ENCODE measurements around the gene KRT13.
A peak's percentile ranks its signal among the peaks of the same experiment; 100 is the strongest.
"Not testable (repeated sequence)": the region's sequence is repeated elsewhere in the genome, so short reads cannot be mapped to it uniquely, and the experiment has no call there.

The KRT13 gene

DNA sequence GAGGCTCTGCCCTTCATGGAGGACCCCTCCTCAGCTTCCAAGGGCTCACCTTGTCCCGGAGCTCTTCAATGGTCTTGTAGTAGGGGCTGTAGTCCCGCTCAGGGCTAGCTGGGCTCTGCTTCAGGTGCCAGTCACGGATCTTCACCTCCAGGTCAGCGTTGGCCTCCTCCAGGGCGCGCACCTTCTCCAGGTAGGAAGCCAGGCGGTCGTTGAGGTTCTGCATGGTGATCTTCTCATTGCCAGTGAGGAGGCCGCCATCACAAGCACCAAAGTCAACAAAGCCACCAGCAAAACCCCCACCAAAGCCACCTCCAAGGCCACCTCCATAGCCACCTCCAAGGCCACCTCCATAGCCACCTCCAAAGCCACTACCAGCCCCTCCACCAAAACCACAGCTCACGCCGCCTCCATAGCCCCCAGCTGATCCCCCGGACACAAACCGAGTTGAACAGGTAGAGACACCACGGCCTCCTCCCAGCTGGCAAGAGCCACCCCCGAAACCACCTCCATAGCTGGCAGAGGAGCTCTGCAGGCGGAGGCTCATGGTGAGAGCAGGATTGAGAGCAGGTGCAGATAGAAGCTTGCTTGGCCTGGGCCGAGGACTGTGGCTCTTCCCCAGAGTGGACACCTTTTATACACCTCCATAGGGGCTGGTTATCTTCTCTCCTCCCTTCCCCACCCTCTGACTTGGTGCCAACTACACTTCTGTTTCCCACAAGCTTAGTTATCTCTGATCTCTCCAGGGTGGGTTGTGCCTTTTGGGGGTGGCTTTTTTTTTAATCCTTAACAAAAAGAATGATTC, at the start of gene KRT13:
TSS of gene KRT13 (minus strand) at position 606 of the 802 bp plus-strand sequence. CDS start at position 544, 62 bp downstream.
- no peak for DNase-seq

DNA sequence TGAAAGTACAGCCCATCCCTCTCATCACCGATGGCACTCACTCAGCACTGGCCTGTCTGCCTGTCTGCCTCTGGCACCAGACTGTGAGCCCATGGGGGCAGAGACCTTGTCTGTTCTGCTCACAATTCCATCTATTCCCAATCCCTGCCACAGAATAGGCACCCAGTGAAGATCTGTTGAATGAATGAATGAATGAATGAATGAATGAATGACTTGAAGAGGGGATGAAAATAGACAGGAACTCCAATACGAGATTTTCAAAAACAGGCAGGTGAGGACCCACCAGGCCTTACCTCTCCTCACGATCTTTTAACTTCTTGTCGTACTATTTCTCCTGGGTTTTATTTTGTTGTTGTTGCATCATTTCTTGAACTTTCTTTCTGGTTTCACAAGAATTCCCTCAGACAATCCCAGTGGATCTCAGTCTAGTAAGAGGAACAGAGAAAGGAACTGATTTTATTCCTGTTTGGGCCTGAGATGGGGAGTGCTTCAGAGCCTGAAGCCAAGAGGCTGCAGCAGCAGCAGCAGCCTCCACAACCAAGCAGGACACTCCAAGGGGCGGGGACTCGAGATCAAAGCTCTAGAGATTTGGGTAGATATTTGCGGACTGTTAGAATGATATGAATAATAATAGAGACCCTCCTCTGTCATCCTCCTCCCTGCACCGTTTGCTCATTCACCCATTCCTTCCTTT, 48.7 kb upstream of the KRT13 start:
- DNase-seq: no peak

DNA sequence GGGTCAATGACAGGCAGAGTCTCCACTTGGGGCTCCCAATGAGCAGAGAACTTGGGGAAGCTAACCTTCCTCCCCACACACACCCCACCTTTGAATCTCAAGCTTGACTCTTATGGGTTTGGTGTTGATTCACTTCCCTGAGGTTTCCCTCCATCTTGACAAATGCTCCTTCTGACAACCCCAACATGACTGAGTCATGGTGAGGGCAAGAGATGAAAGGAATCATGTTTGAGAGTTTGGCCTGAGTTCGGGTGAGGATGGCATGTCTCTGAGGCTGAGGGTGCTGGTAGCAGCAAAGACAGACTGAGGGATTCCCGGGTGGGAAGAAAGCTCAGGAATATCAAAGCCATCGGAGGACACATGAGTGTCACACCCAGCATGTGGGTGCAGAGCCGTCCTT, 47.8 kb upstream of the KRT13 start:
- DNase-seq: no peak

DNA sequence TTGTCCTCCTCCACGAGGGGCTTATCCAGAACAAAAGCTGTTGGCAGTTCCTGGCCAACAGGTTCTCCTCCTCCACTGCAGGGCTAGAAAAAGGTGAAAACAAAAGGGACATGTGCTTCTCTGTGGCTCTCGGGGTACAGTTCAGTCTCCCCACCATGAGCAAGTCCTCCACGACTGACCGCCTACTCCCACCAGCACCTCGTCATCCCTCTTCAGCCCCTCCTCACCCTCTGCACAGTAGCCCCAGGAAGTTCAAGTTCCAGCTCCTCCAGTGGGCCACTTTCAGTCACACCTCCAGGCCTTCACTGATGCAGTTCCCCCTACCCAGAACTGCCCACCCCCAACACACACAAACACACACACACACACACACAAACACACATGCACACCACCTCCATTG, 47.0 kb upstream of the KRT13 start:
- no peak for DNase-seq

DNA sequence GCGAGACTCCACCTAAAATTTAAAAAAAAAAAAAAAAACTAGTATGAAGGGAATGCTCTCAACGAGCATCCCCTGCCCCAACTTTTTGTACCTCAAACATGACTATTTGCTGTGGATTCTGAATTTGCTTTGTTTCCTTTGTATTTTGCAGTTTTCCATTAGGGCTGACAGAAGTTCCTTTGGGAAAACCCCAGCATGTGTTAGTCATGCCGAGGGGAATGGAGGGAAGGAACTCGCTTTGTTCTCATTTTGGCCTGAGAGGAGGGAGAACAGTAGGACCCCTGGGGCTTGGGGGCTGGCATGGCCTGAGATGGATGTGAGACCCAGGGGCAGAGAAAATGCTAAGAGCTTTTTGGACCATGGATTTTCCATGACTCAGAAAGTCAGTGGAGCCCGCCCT, 46.0 kb upstream of the KRT13 start:
- no peak for DNase-seq

DNA sequence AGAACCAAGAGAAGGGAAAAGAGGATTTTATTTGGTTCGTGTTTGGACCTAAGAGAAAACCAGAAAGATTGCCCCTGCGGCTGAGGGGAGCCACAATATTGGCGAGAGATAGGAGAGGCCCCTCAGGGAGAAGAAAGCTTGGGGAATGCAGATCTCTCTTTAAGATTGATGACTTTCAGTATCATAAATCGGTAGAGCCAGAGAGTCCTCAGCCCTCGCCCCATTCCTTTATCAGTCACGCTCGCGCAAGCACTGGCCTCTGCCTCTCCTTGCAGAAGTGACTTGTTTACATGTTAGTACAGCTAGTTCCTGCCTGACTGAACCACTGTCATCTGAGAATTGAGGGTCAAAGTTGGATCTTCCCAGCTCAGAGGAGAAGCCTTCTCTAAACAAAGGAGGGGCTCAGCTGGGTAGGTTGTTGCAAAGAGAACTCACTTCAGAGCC, 44.2 kb upstream of the KRT13 start:
- DNase-seq: peak in 1 of 2 donors; percentile 21

DNA sequence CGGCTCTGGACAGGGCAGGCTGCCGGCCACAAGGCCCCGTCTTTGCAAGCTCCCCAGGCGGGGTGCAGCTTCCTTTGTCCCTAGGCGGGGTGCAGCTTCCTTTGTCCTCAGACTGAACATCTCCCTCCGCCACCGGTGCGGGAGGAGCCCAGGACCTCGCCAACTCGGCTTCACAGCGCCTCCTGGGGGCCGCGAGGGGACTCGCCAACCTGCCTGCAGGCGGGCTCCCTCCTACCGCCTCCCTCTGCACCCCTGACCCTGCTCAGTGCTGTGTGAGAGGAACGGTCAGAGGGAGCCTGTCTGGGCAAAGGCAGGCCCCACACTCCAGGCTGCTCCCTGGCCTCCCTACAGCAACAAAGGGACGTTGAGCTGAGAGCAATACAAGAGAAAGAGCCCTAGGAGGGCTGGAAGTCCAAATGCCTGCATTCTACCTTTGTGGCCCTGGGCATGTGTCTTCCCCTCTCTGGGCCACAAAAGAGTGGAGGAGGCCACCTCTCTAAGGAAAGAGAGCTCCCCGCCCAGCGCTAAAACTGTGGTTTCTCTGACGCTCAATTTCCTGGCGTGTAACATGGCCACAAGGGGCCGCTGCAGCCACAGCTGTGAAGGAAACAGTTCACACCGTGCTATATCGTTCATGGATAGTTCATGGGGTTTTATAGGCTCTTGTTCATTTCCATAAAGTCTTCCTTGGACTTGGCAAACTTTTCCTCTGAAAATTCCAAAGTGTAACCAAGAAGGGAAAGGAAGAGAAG, 43.6 kb upstream of the KRT13 start:
- DNase-seq: peak; percentile 59 to 90

DNA sequence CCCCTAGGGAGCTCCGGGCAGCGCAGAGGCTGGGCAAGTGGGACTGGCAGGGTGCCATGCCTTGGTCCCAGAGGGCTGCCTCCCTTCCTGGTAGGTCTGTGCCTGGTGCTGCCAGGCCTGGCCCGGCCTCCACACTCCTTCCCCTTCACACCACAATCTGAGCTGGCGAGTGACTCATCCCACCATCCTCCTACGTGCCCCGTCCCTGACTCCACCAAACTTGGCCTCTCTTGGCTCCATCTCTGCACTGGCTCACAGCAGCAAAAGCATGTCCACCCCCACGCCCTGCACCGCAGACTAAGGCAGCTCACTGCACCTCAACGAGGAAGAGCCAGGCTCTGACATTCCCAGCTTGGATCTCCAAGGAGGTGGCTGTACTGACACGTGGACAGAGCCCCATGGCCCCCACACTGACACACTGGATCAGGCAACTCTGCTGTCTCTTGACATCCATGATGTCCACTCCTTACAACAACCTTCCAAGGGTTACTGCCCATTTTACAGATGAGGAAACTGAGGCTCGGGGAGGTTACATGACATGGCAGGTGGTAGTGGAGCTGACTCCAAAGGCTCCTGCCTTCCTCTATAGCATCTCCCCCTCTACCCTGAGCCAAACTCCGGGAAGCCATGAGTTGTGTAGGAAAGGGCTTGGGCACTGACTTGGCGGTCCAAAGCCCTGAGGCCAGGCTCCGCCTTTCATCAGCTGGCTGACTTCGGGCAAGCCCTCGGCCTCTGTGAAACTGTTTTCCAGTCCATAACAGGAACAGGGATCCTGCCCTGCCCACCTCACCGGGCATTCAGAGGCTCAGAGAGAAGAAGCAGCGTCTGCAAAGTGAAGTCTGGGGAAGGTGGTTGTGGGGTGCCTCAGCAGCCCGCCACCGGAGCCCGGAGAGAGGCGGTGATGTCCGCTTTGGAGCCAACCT, 42.8 kb upstream of the KRT13 start:
- DNase-seq: peak; percentile 66 to 73

DNA sequence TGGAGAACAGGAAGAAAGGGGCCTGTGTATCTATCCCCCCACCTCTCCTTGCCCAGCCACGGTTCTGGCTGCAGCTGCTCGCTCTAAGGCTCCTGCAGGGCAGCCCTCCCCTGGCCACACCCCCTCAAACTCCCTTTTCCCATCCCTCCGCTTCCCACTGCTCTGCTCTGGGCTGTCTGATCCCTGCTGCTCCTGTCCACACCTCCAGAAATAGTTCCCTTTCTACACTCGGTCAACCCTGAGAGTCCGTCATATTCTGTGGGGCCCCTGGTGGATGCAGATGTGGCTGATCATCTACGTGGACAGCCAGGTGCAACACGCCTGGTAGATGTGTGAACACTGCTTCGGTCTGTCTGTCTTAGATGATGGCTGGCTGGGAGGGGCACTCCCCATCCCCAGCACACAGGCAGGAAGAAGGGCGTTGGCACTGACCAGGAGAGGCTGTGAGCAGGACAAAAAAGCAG, 42.0 kb upstream of the KRT13 start:
- DNase-seq: no peak

DNA sequence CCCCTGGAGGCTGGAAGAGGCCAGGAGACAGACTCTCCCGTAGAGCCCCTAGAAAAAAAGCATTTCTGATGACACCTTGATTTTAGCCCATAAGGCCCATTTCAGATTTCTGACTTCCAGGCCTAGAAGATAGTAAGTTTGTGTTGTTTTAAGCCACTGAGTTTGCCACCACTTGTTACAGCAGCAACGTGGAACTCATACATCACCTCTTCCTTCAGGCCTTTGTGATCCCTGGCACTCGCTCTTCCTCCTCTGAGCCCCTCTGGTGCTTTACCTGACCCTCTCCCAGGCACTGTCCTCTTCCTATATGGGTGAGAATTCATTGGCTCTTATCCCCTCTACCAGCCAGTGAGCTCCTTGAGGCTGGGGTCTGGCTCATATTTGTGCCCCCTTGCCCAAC, 41.4 kb upstream of the KRT13 start:
- DNase-seq: no peak

DNA sequence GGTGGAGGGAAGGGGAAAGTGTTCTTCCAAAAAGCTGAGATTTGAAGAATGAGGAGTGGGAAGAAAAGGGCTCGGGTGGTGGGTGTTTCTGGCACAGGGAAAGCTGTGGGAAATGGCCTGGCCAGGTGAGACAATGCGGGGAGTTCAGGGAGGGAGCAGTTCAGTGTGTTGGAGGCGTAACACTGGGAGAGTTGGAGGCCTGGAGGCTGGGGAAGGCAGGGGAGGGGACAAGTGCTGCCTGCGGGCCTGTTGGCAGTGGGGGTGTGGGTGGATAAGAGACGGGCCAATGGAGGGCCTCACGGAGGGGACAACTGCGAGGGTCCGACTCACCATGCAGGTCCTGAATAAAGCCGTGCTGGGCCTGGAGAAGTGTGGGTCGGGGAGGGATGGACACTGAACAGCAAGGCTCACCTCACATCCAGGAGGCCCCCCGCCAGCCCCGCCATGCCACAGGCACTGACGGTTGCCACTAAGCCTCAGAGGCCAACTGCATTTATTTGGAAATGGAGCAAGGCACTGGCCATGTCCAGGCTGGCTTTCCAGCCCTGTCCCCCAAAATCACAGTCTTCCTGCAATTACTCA, 40.5 kb upstream of the KRT13 start:
- DNase-seq: no peak

DNA sequence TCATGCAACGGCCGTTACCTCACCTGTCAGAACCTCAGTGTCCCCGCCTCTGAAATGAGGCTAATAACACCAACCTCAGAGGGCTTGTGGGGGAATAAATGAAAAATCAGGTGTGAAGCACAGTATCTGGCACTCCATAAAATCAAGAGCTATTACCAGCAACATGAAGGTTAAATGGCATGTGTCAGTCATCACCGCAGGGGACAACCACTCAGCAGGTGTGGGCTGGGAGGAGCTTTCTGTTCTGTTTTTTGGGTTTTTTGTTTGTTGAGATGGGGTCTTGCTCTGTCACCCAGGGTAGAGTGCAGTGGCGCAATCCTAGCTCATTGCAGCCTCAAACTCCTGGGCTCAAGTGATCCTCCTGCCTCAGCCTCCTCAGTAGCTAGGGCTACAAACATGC, 39.5 kb upstream of the KRT13 start:
- no peak for DNase-seq

DNA sequence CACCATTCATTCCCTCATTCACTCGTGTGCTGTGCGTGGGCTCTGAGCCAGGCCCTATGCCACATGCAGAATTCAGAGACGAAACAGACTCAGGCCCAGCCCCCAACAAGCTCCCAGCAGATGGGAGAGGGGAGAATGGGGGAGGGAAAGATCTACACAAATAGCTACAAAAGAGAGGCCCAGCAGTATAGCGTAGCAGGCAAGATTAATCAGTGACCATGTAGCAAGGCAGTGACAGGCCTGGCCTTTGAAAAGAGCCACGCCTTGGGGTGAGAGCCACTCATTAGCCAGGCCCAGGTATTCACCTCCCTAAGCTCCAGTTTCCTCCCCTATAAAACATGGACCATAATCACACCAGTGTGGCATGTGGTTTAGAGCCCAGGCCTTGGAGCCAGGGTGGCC, 39.1 kb upstream of the KRT13 start:
- no peak for DNase-seq

DNA sequence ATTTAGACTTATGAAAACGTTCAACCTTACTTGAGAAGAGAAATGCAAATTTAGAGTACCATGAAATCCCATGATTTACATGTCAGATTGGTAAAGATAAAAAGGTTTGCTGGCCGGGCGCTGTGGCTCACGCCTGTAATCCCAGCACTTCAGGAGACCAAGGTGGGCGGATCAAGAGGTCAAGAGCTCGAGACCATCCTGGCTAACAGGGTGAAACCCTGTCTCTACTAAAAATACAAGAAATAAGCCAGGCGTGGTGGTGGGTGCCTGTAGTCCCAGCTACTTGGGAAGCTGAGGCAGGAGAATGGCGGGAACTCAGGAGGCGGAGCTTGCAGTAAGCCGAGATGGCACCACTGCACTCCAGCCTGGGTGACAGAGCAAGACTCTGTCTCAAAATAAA, 37.4 kb upstream of the KRT13 start:
- DNase-seq: not testable (repeated sequence)

DNA sequence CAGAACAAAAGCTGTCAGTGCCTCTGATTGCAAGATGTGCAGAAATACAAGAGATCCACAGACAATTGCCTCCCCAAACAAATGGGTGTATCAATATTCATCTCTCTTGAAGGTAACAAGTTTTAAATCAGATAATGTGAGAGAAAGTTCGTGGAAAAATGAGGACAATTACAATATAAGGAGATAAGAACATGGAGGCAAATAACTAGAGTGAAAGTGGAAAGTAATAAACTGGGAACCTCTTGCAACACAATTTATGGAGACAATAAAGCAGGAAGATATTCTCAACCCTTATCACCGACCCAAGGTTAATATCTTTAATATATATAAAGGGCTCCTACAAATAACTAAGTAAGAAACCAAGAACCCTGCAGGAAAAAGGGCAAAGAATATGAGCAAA, 36.9 kb upstream of the KRT13 start:
- no peak for DNase-seq

DNA sequence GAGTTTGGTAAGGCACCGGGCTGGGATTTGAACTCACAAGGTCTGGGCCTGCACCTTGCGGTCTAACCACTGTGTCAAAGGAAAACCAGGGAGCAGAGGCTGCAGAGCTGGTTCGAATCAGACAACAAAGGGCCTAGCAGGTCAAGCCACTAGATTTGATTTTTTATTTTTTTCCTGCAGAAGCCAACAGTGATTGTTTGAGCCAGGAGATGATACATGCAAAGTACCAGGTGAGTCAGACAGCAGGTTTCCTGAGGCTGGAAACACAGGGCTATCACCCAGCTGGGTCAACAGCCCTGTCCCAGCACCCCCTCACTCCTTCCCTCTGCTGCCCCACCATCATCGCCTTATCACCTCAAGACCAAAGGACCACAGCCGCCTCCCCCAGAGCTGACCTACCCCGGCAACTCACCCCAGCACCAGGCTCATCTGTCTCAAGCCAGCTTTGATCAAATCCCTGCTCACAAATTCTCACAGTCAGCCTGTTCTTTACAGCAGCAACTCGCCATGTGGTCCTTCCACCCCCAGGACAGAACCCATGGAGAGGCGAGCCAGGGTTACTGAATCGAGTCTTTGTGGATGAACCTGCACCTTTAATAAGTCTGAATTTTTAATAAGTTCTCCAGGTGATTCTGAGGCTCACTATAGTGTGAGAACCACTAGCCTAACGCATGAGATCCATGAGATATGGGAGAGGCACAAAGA, 35.7 kb upstream of the KRT13 start:
- DNase-seq: no peak

DNA sequence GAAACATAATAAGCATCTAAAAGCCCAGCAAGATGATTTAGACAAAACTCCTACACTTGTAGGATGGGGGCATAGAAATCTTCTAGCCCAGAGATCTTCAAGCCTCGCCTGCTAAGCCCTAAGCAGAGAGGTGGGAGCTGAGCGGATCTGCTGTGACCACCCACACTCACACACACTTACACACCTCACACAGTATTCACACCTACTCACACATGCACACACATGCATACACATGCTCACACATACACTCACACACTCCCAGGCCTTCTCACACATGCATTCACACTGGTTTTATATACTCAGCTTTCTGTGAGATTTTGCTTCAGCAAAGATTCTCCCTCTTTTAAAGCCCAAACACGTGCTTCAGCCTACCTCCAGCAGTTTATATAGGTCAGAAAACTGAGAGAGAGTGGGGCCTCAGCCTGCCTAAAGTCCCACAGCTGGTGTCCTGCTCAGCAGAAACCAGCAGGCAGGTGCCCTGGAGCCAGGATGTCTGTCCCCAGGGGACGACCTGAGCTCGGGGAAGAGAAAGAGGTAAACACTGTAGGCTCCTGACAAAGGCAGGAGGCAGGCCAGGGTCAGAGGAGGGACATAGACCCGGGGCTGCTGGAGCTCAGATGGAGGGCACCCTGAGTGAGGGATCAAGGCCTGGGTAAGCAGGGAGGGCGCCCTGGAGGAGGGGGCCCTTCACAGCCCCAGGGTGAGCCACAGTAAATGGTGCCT, 34.7 kb upstream of the KRT13 start:
- DNase-seq: no peak

DNA sequence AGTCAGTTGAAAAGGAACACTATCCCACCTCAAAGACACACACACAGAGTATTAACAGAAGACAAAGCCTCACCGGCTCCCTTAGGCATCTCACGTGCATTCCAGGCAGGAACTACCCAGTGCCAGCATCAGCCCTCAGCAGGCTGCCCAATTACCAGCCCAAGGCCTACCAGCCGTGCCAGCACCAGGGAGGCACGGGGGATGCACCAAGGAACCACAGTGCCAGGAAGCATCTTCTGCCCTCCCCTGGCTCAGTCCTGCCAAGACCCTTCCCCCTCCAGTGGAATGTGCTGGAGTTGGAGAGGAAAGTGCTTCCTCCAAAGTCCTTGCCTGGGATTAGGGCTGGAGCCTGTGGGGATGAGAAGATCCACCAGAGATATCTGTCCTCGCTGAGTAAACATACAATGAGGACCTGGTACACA, 33.7 kb upstream of the KRT13 start:
- no peak for DNase-seq

DNA sequence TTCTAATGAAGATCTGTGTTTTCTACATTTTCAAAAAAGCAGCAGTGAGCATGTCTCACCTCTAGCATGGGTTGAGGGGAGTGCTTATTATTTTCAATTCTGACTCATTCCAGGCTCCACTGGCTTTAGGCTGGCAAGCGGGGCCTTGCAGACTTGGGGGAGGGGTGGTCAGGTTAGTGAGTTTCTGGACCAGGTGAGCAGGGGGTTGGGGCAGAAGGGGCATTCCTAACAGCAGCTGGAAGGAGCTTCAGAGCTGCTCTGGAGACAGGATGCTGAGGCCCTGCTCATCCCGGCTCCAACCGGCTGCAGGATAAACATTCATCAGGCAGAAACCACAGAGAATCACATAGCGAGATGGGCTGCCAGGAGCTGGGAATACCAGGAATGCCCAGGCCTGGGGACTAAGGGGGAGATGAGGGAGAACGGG, 33.2 kb upstream of the KRT13 start:
- no peak for DNase-seq

DNA sequence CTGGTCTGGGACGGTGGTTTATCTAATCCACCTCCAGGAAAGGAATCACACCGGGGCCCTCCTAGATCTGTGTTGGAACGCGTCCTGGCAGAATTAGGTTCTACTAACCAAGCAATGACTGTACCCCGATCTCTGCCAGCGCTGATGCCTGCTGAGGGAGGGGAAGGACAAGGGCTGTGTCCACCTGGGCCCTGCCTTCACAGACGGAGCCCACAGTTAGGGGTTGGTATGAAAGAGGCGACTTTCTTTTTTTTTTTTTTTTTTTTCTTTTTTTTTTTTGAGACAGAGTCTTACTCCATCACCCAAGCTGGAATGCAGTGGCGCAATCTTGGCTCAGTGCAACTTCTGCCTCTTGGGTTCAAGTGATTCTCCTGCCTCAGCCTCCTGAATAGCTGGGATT, 32.6 kb upstream of the KRT13 start:
- no peak for DNase-seq

DNA sequence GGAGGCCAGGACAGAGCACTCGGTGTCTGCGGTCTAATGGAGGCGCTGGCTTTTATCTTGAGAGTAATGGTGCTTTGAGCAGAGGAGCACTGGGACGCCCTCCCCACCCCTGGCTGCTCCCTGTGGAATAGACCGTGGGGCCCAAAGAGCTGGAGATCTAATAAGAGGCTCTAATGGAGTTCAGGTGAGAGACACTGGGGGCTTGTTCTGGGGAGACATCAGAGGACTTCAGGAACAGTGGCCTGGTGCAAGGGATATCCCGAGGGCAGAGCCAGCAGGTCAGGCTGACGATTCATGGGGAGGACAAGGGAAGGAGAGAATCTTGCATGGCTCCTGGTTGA, 32.2 kb upstream of the KRT13 start:
- no peak for DNase-seq

Data from inflammatory macrophage treated with lipopolysaccharide for 1 hour (primary cell).